H9 (cell line): ENCODE measurements around the gene GTF3C1. TPM values are rescaled to one million over a fixed set of nuclear protein-coding genes. Genes with fewer than 3 reads are reported as not detected.

ENCODE experiments used
- DNase-seq: peaks from one replicate; pipeline ENCODE4 v3.0.0-alpha.2; 2017
- H2AFZ ChIP-seq: one replicate; pipeline ENCODE4 v1.6.1; 2013; ENCODE audit warnings: mild to moderate bottlenecking, low read length, control low read depth, moderate library complexity
- H2AK5ac ChIP-seq: 2 replicates; pipeline ENCODE4 v1.6.1; 2013; ENCODE audit warnings: low read length, control low read depth, mixed read lengths; ENCODE audit not compliant: insufficient read length
- H2BK120ac ChIP-seq: one replicate; pipeline ENCODE4 v1.6.1; 2013; ENCODE audit warnings: low read depth, mild to moderate bottlenecking, low read length, control low read depth, inconsistent platforms; ENCODE audit not compliant: poor library complexity, severe bottlenecking
- H2BK12ac ChIP-seq: 2 replicates; pipeline ENCODE4 v1.6.1; 2013; ENCODE audit warnings: low read length, control low read depth, mixed read lengths, low read depth; ENCODE audit not compliant: insufficient read length
- H2BK15ac ChIP-seq: 2 replicates; pipeline ENCODE4 v1.6.1; 2013; ENCODE audit warnings: low read depth, low read length, control low read depth
- H2BK20ac ChIP-seq: one replicate; pipeline ENCODE4 v1.6.1; 2013; ENCODE audit warnings: low read depth, mild to moderate bottlenecking, low read length, control low read depth, inconsistent platforms; ENCODE audit not compliant: poor library complexity, severe bottlenecking
- H2BK5ac ChIP-seq: 2 replicates; pipeline ENCODE4 v1.6.1; 2013; ENCODE audit warnings: low read length, control low read depth, mixed read lengths; ENCODE audit not compliant: insufficient read length
- H3K14ac ChIP-seq: 2 replicates; pipeline ENCODE4 v1.6.1; 2013; ENCODE audit warnings: low read length, control low read depth; ENCODE audit not compliant: insufficient read depth
- H3K18ac ChIP-seq: 2 replicates; pipeline ENCODE4 v1.6.1; 2013; ENCODE audit warnings: low read depth, mild to moderate bottlenecking, mixed read lengths, low read length, control low read depth; ENCODE audit not compliant: insufficient read length
- H3K23ac ChIP-seq: 2 replicates; pipeline ENCODE4 v1.6.1; 2013; ENCODE audit warnings: low read length, control low read depth, mixed read lengths, low read depth; ENCODE audit not compliant: insufficient read length
- H3K23me2 ChIP-seq: 2 replicates; pipeline ENCODE4 v1.6.1; 2013; ENCODE audit warnings: low read depth, mild to moderate bottlenecking, mixed read lengths, low read length, control low read depth; ENCODE audit not compliant: insufficient read length, poor library complexity, severe bottlenecking
- H3K27ac ChIP-seq: 2 replicates; pipeline ENCODE4 v1.5.1; 2013; ENCODE audit warnings: low read length, control low read depth, mixed read lengths, low read depth; ENCODE audit not compliant: insufficient read length
- H3K27me3 ChIP-seq: 2 replicates; pipeline ENCODE4 v1.6.1; 2013; ENCODE audit warnings: low read length, control low read depth, inconsistent platforms; ENCODE audit not compliant: insufficient read depth
- H3K4ac ChIP-seq: 2 replicates; pipeline ENCODE4 v1.6.1; 2013; ENCODE audit warnings: low read depth, mild to moderate bottlenecking, control low read depth, inconsistent platforms, low read length, moderate library complexity
- H3K4me1 ChIP-seq: 2 replicates; pipeline ENCODE4 v1.6.1; 2013; ENCODE audit warnings: low read length, control low read depth, inconsistent platforms; ENCODE audit not compliant: insufficient read depth
- H3K4me2 ChIP-seq: 2 replicates; pipeline ENCODE4 v1.6.1; 2013; ENCODE audit warnings: low read length, control low read depth, mixed read lengths; ENCODE audit not compliant: insufficient read length, insufficient read depth
- H3K56ac ChIP-seq: 2 replicates; pipeline ENCODE4 v1.6.1; 2013; ENCODE audit warnings: low read depth, mild to moderate bottlenecking, mixed read lengths, low read length, control low read depth; ENCODE audit not compliant: insufficient read length
- H3K79me1 ChIP-seq: 2 replicates; pipeline ENCODE4 v1.6.1; 2013; ENCODE audit warnings: low read depth, mild to moderate bottlenecking, moderate library complexity, low read length, control low read depth, inconsistent platforms; ENCODE audit not compliant: insufficient read depth, poor library complexity, severe bottlenecking
- H3K79me2 ChIP-seq: 2 replicates; pipeline ENCODE4 v1.6.1; 2013; ENCODE audit warnings: low read length, control low read depth, inconsistent platforms; ENCODE audit not compliant: insufficient read depth
- H3K9ac ChIP-seq: 2 replicates; pipeline ENCODE4 v1.6.1; 2013; ENCODE audit warnings: low read length, control low read depth, mixed read lengths; ENCODE audit not compliant: insufficient read length; ENCODE audit errors: extremely low read depth
- H3K9me3 ChIP-seq: one replicate; pipeline ENCODE4 v1.6.1; 2013; ENCODE audit warnings: low read depth, low read length, inconsistent platforms; ENCODE audit not compliant: control insufficient read depth
- H3T11ph ChIP-seq: one replicate; pipeline ENCODE4 v1.6.1; 2013; ENCODE audit warnings: mild to moderate bottlenecking, low read length, control low read depth, inconsistent platforms
- H4K20me1 ChIP-seq: one replicate; pipeline ENCODE4 v1.6.1; 2013; ENCODE audit not compliant: control insufficient read depth, insufficient read length, insufficient read depth
- H4K5ac ChIP-seq: 2 replicates; pipeline ENCODE4 v1.6.1; 2013; ENCODE audit warnings: low read depth, mild to moderate bottlenecking, mixed read lengths, low read length, control low read depth; ENCODE audit not compliant: insufficient read length
- H4K8ac ChIP-seq: replicated peaks from 2 replicates; pipeline ENCODE4 v1.6.1; 2013; ENCODE audit warnings: low read length, control low read depth, mixed read lengths, low read depth; ENCODE audit not compliant: insufficient read length
- H4K91ac ChIP-seq: 2 replicates; pipeline ENCODE4 v1.6.1; 2013; ENCODE audit warnings: low read depth, mild to moderate bottlenecking, moderate library complexity, mixed read lengths, low read length, control low read depth; ENCODE audit not compliant: insufficient read length
- H3K27ac Mint-ChIP-seq, 3 experiments: 2 replicates in 2 of 3; 3 replicates in 1 of 3; pipeline ENCODE4 v1.8.0; 2020 to 2021; ENCODE audit warnings: mixed read lengths in 3 of 3, mild to moderate bottlenecking in 1 of 3, moderate library complexity in 1 of 3
- H3K27me3 Mint-ChIP-seq: 2 replicates; pipeline ENCODE4 v1.8.0; 2021; ENCODE audit warnings: low read depth, mild to moderate bottlenecking, moderate library complexity, mixed read lengths
- H3K36me3 Mint-ChIP-seq, 3 experiments: 2 replicates in 2 of 3; 3 replicates in 1 of 3; pipeline ENCODE4 v1.8.0; 2020 to 2021; ENCODE audit warnings: low read depth in 3 of 3, mixed read lengths in 3 of 3; ENCODE audit not compliant: insufficient read depth in 1 of 3
- H3K4me1 Mint-ChIP-seq, 2 experiments: 2 replicates each; pipeline ENCODE4 v1.8.0; 2020; ENCODE audit warnings: mixed read lengths in 2 of 2
- H3K4me3 Mint-ChIP-seq, 2 experiments: 2 replicates in 1 of 2; 3 replicates in 1 of 2; pipeline ENCODE4 v1.8.0; 2020 to 2021; ENCODE audit warnings: mild to moderate bottlenecking in 2 of 2, mixed read lengths in 2 of 2, moderate library complexity in 1 of 2
- H3K9me3 Mint-ChIP-seq, 2 experiments: 2 replicates in 1 of 2; 3 replicates in 1 of 2; pipeline ENCODE4 v1.8.0; 2020; ENCODE audit warnings: mild to moderate bottlenecking in 2 of 2, mixed read lengths in 2 of 2, moderate library complexity in 1 of 2
- WGBS: extraction: QIAGEN DNeasy Blood & Tissue Kit; methylation state at CpG from one replicate; pipeline ENCODE4 v1.1.7; 2013; ENCODE audit warnings: missing lambda C conversion rate, low lambda C conversion rate, mixed read lengths; ENCODE audit not compliant: insufficient read length; ENCODE audit errors: extremely low coverage; 5-methylcytosine and 5-hydroxymethylcytosine counted together
- long read RNA-seq: library from polyadenylated mRNA; unstranded; transcript quantifications from one replicate; pipeline ENCODE4 v2.0.0, GENCODE V29; 2020
- total RNA-seq: library from RNA; stranded (reverse); gene quantifications from 2 replicates; pipeline ENCODE4 v1.2.1, GENCODE V29; 2021
- TF ChIP-seq, protein P1 (sequence below): fragments of 200-600 bp; sonication (generic); conservative IDR thresholded peaks from 3 replicates; pipeline ENCODE4 v1.8.0; 2021; ENCODE audit warnings: antibody characterized with exemption, mild to moderate bottlenecking

The GTF3C1 gene, protein sequence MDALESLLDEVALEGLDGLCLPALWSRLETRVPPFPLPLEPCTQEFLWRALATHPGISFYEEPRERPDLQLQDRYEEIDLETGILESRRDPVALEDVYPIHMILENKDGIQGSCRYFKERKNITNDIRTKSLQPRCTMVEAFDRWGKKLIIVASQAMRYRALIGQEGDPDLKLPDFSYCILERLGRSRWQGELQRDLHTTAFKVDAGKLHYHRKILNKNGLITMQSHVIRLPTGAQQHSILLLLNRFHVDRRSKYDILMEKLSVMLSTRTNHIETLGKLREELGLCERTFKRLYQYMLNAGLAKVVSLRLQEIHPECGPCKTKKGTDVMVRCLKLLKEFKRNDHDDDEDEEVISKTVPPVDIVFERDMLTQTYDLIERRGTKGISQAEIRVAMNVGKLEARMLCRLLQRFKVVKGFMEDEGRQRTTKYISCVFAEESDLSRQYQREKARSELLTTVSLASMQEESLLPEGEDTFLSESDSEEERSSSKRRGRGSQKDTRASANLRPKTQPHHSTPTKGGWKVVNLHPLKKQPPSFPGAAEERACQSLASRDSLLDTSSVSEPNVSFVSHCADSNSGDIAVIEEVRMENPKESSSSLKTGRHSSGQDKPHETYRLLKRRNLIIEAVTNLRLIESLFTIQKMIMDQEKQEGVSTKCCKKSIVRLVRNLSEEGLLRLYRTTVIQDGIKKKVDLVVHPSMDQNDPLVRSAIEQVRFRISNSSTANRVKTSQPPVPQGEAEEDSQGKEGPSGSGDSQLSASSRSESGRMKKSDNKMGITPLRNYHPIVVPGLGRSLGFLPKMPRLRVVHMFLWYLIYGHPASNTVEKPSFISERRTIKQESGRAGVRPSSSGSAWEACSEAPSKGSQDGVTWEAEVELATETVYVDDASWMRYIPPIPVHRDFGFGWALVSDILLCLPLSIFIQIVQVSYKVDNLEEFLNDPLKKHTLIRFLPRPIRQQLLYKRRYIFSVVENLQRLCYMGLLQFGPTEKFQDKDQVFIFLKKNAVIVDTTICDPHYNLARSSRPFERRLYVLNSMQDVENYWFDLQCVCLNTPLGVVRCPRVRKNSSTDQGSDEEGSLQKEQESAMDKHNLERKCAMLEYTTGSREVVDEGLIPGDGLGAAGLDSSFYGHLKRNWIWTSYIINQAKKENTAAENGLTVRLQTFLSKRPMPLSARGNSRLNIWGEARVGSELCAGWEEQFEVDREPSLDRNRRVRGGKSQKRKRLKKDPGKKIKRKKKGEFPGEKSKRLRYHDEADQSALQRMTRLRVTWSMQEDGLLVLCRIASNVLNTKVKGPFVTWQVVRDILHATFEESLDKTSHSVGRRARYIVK (N-terminal part only)
- total RNA-seq: 113 TPM in 2 replicates
- long read RNA-seq, full-length matches to known transcripts: 15 of 497 reads
- long read RNA-seq, partial matches to known transcripts: 460 of 497 reads
- long read RNA-seq, other reads (novel, unspliced or antisense): 22 of 497 reads

DNA sequence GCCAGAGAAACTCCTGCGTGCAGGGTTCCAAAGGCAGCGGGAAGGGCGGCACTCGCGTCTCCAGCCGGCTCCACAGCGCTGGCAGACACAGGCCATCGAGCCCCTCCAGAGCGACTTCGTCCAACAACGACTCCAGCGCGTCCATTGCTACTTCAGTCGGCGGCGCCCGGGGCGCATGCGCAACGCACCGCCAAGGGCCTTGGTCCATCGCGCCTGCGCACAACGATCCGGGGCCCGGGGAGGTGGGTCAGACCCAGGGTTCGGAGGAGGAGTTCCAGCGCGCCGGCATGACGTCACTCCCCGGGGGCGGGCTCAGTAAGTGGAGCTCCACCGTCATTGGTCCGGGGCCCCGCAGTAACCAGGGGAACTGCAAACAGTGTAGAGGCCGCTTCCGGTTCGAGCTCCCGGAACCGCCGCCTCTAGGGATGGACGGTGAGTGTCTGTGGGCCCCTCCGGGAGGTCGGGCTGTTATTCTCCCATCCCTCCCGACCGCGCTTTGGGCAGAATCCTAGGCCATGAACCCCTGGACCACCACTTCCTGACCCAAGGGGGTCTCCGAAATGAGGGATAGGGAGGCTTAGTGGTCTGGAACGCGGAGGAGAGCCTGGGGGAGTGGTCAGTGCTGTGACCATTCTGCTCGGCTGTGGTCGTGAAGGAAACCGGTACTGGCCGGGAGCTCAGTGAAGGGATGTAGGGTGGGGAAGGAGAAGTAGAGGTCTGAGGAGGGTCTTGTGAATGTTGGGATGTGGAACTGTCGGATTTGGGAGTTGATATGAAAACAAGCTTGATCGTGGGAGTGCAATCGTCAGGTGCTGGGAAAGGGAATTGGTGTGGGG is at the start of gene GTF3C1, which contains the start of gene KATNIP:
Gene GTF3C1 (minus strand): TSS at position 168 of the 836 bp plus-strand sequence. CDS start 23 bp downstream, at position 145.
Gene KATNIP (plus strand): TSS at position 399 of the 836 bp plus-strand sequence. CDS start 27 bp downstream, at position 426.
- H3K4ac ChIP-seq: no peak within 1 kb of the TSS
- Mint-ChIP-seq H3K27me3 (no peaks in the 10 kb centered on the region; the same call in 1 of the 2 replicates), H3K27ac (peak within 1 kb of the TSS; percentile 95 to 99 (median 96)), H3K9me3 (no peaks in the 10 kb centered on the region), H3K36me3 (peaks cover 9 to 22% (median 20%) of the 10 kb centered on the region in 3 experiments; a peak in 6 of 7 replicates), H3K4me1 (peaks cover 11 to 25% of the 10 kb centered on the region in 2 experiments), H3K4me3 (peak within 1 kb of the TSS; percentile 99 to 100)
- peak within 1 kb of the TSS; percentile 69 for H3K9ac ChIP-seq
- H2BK5ac ChIP-seq: no peak within 1 kb of the TSS
- no peaks in the 10 kb centered on the region for H4K20me1 ChIP-seq
- peak within 1 kb of the TSS; percentile 52; the same call in 1 of the 2 replicates for H3K14ac ChIP-seq
- DNase-seq: peak; percentile 99
- H4K5ac ChIP-seq: no peak within 1 kb of the TSS
- H3K4me1 ChIP-seq: no peaks in the 10 kb centered on the region
- peak within 1 kb of the TSS; percentile 92 for H3K4me2 ChIP-seq
- H4K91ac ChIP-seq: no peak within 1 kb of the TSS
- no peak within 1 kb of the TSS for H3K23ac ChIP-seq
- no CpG with 5 or more reads among the region's 59 CpGs for WGBS
- no peak within 1 kb of the TSS for H2BK20ac ChIP-seq
- H3K9me3 ChIP-seq: no peaks in the 10 kb centered on the region
- H3K18ac ChIP-seq: peak within 1 kb of the TSS; percentile 43
- TF ChIP-seq, protein P1, sequence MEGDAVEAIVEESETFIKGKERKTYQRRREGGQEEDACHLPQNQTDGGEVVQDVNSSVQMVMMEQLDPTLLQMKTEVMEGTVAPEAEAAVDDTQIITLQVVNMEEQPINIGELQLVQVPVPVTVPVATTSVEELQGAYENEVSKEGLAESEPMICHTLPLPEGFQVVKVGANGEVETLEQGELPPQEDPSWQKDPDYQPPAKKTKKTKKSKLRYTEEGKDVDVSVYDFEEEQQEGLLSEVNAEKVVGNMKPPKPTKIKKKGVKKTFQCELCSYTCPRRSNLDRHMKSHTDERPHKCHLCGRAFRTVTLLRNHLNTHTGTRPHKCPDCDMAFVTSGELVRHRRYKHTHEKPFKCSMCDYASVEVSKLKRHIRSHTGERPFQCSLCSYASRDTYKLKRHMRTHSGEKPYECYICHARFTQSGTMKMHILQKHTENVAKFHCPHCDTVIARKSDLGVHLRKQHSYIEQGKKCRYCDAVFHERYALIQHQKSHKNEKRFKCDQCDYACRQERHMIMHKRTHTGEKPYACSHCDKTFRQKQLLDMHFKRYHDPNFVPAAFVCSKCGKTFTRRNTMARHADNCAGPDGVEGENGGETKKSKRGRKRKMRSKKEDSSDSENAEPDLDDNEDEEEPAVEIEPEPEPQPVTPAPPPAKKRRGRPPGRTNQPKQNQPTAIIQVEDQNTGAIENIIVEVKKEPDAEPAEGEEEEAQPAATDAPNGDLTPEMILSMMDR: no peak
- no peak within 1 kb of the TSS for H3T11ph ChIP-seq
- peaks cover 13% of the 10 kb centered on the region for H3K79me1 ChIP-seq
- H3K23me2 ChIP-seq: peaks cover 3% of the 10 kb centered on the region
- no peak within 1 kb of the TSS for H2BK12ac ChIP-seq
- H2BK120ac ChIP-seq: no peak within 1 kb of the TSS
- H3K79me2 ChIP-seq: peaks cover 13% of the 10 kb centered on the region; the same call in 1 of the 2 replicates
- no peak within 1 kb of the TSS for H3K56ac ChIP-seq
- no peak within 1 kb of the TSS for H2AK5ac ChIP-seq
- H3K27me3 ChIP-seq: no peaks in the 10 kb centered on the region
- H2AFZ ChIP-seq: no peak within 1 kb of the TSS
- H2BK15ac ChIP-seq: no peak within 1 kb of the TSS
- H4K8ac ChIP-seq: no peak within 1 kb of the TSS
- no peak within 1 kb of the TSS for H3K27ac ChIP-seq
